HEK293 (cell line): ENCODE data around the gene OCLN.

ENCODE experiments used
- KLF10 ChIP-seq: fragments of 450-650 bp; IDR thresholded peaks from 2 replicates; pipeline ENCODE4 v1.5.1; 2018; ENCODE audit warnings: missing biosample characterization, mild to moderate bottlenecking, missing genetic modification characterization
- KLF7 ChIP-seq: fragments of 450-650 bp; formaldehyde crosslinking; IDR thresholded peaks from 2 replicates; pipeline ENCODE4 v1.5.1; 2016; ENCODE audit warnings: missing biosample characterization, missing genetic modification characterization, borderline replicate concordance
- KLF9 ChIP-seq: fragments of 450-650 bp; formaldehyde crosslinking; IDR thresholded peaks from 2 replicates; pipeline ENCODE4 v1.5.1; 2016; ENCODE audit warnings: missing biosample characterization, missing genetic modification characterization, low read depth
- MEIS1 ChIP-seq: sonication (generic); formaldehyde crosslinking; IDR thresholded peaks from 2 replicates; pipeline ENCODE4 v1.8.1; 2022; ENCODE audit warnings: missing genetic modification reagents, mild to moderate bottlenecking, borderline replicate concordance
- OVOL3 ChIP-seq: fragments of 450-650 bp; formaldehyde crosslinking; IDR thresholded peaks from 2 replicates; pipeline ENCODE4 v1.5.1; 2016; ENCODE audit warnings: missing biosample characterization, missing genetic modification characterization
- PBX3 ChIP-seq: sonication (generic); formaldehyde crosslinking; IDR thresholded peaks from 2 replicates; pipeline ENCODE4 v1.8.1; 2022; ENCODE audit warnings: mild to moderate bottlenecking, moderate library complexity, missing genetic modification reagents
- PRDM10 ChIP-seq: fragments of 450-650 bp; formaldehyde crosslinking; IDR thresholded peaks from 2 replicates; pipeline ENCODE4 v1.5.1; 2016; ENCODE audit warnings: missing biosample characterization, missing genetic modification characterization
- SCRT2 ChIP-seq: fragments of 450-650 bp; formaldehyde crosslinking; IDR thresholded peaks from 2 replicates; pipeline ENCODE4 v1.5.1; 2016; ENCODE audit warnings: missing biosample characterization, missing genetic modification characterization
- TRIM28 ChIP-seq: IDR thresholded peaks from 2 replicates; pipeline ENCODE4 v1.6.1; 2011; ENCODE audit warnings: low read length, control low read depth, borderline replicate concordance
- TSHZ1 ChIP-seq: fragments of 450-650 bp; formaldehyde crosslinking; IDR thresholded peaks from 2 replicates; pipeline ENCODE4 v1.5.1; 2016; ENCODE audit warnings: missing biosample characterization, missing genetic modification characterization, borderline replicate concordance
- ZBTB17 ChIP-seq: fragments of 450-650 bp; formaldehyde crosslinking; IDR thresholded peaks from 2 replicates; pipeline ENCODE4 v1.5.1; 2016; ENCODE audit warnings: missing biosample characterization, missing genetic modification characterization
- ZFP37 ChIP-seq: fragments of 450-650 bp; formaldehyde crosslinking; IDR thresholded peaks from 2 replicates; pipeline ENCODE4 v1.5.1; 2016; ENCODE audit warnings: missing biosample characterization, missing genetic modification characterization
- ZNF138 ChIP-seq: fragments of 450-650 bp; formaldehyde crosslinking; IDR thresholded peaks from 2 replicates; pipeline ENCODE4 v1.5.1; 2016; ENCODE audit warnings: missing biosample characterization, missing genetic modification characterization, borderline replicate concordance
- ZNF202 ChIP-seq: fragments of 450-650 bp; formaldehyde crosslinking; IDR thresholded peaks from 2 replicates; pipeline ENCODE4 v1.5.1; 2016; ENCODE audit warnings: missing biosample characterization, missing genetic modification characterization, borderline replicate concordance
- ZNF266 ChIP-seq: fragments of 450-650 bp; formaldehyde crosslinking; IDR thresholded peaks from 2 replicates; pipeline ENCODE4 v1.5.1; 2016; ENCODE audit warnings: missing biosample characterization, missing genetic modification characterization, low read depth
- ZNF280C ChIP-seq: fragments of 450-650 bp; formaldehyde crosslinking; IDR thresholded peaks from 2 replicates; pipeline ENCODE4 v1.5.1; 2016; ENCODE audit warnings: missing biosample characterization, missing genetic modification characterization
- ZNF302 ChIP-seq: fragments of 450-650 bp; formaldehyde crosslinking; IDR thresholded peaks from 2 replicates; pipeline ENCODE4 v1.5.1; 2016; ENCODE audit warnings: missing biosample characterization, missing genetic modification characterization, low read depth
- ZNF423 ChIP-seq: fragments of 450-650 bp; formaldehyde crosslinking; IDR thresholded peaks from 2 replicates; pipeline ENCODE4 v1.5.1; 2016; ENCODE audit warnings: missing biosample characterization, missing genetic modification characterization
- ZNF433 ChIP-seq: fragments of 450-650 bp; formaldehyde crosslinking; IDR thresholded peaks from 2 replicates; pipeline ENCODE4 v1.5.1; 2016; ENCODE audit warnings: missing biosample characterization, missing genetic modification characterization, low read depth
- ZNF560 ChIP-seq: fragments of 450-650 bp; formaldehyde crosslinking; IDR thresholded peaks from 2 replicates; pipeline ENCODE4 v1.5.1; 2017; ENCODE audit warnings: missing biosample characterization, missing genetic modification characterization, borderline replicate concordance
- ZSCAN5A ChIP-seq: fragments of 450-650 bp; formaldehyde crosslinking; IDR thresholded peaks from 2 replicates; pipeline ENCODE4 v1.5.1; 2016; ENCODE audit warnings: missing biosample characterization, missing genetic modification characterization
- ZXDB ChIP-seq: fragments of 450-650 bp; formaldehyde crosslinking; IDR thresholded peaks from 2 replicates; pipeline ENCODE4 v1.5.1; 2016; ENCODE audit warnings: missing biosample characterization, missing genetic modification characterization

OCLN gene

GRCh38 chr5:69502767-69503488 is 10.3 kb downstream of the OCLN start (continued):
- TF ChIP-seq PRDM10 = peak; percentile 55
- TF ChIP-seq MEIS1 (CRISPR knock-in tag) = no peak
- TF ChIP-seq ZNF280C (tag by site-specific recombination) = no peak
- no peak for TF ChIP-seq ZNF560
- peak; percentile 30; the same call in 1 of the 2 replicates for TF ChIP-seq ZFP37 (tag by site-specific recombination)
- TF ChIP-seq KLF9 (tag by site-specific recombination) = no peak
- TF ChIP-seq PBX3 (CRISPR knock-in tag) = no peak
- no peak for TF ChIP-seq OVOL3
- no peak for TF ChIP-seq TRIM28
- no peak for TF ChIP-seq ZNF433 (tag by site-specific recombination)
- peak; percentile 37; the same call in 1 of the 2 replicates for TF ChIP-seq ZXDB (tag by site-specific recombination)
- TF ChIP-seq ZNF266 = no peak
- no peak for TF ChIP-seq ZNF302
- no peak for TF ChIP-seq KLF7 (tag by site-specific recombination)
- TF ChIP-seq ZNF138 (tag by site-specific recombination) = no peak
- TF ChIP-seq TSHZ1 (tag by site-specific recombination) = peak; percentile 56; the same call in 1 of the 2 replicates
- no peak for TF ChIP-seq ZSCAN5A
- TF ChIP-seq ZBTB17 = peak; percentile 38
- no peak for TF ChIP-seq ZNF423 (tag by site-specific recombination)
- no peak for TF ChIP-seq ZNF202 (tag by site-specific recombination)
- no peak for TF ChIP-seq SCRT2
- peak; percentile 13; the same call in 1 of the 2 replicates for TF ChIP-seq KLF10
